ENCODE data around the gene PDXDC1.

GRCh38 chr16:14963281-14964173 is 11.3 kb upstream of the PDXDC1 start:
- TF ChIP-seq CTCF (IDR thresholded peaks at IDR 0.05) = no peak
- TF ChIP-seq POLR2A (IDR thresholded peaks at IDR 0.05) = no peak

Measured in heart left ventricle (tissue), 13 donors.